GM21825 (cell line): ENCODE measurements around the gene KIF2B.
"Not testable (repeated sequence)": the region's sequence is repeated elsewhere in the genome, so short reads cannot be mapped to it uniquely, and the experiment has no call there.

Source experiments
- ATAC-seq: cut with Tn5 transposase; IDR thresholded peaks from one replicate; pipeline ENCODE4 v1.9.1; 2021; ENCODE audit warnings: mild to moderate bottlenecking, moderate library complexity; ENCODE audit not compliant: unreplicated experiment

KIF2B gene, protein sequence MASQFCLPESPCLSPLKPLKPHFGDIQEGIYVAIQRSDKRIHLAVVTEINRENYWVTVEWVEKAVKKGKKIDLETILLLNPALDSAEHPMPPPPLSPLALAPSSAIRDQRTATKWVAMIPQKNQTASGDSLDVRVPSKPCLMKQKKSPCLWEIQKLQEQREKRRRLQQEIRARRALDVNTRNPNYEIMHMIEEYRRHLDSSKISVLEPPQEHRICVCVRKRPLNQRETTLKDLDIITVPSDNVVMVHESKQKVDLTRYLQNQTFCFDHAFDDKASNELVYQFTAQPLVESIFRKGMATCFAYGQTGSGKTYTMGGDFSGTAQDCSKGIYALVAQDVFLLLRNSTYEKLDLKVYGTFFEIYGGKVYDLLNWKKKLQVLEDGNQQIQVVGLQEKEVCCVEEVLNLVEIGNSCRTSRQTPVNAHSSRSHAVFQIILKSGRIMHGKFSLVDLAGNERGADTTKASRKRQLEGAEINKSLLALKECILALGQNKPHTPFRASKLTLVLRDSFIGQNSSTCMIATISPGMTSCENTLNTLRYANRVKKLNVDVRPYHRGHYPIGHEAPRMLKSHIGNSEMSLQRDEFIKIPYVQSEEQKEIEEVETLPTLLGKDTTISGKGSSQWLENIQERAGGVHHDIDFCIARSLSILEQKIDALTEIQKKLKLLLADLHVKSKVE

DNA sequence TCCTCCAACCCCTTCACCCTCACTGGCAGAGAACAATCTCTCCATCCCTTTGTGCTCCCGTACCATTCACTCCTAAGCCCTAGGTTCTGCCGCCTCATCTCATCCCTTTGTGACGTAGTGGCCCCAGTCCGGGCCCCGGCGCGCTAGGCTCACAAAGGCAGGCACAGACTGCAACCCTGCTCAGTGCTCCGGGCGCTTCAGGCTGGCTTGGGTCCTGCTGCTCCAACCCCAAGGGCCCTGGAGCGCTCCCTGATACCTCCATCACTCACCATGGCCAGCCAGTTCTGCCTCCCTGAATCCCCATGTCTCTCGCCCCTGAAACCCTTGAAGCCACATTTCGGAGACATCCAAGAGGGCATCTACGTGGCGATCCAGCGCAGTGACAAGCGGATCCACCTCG, at the start of gene KIF2B:
TSS of gene KIF2B (plus strand) at position 164 of the 400 bp plus-strand sequence. CDS start at position 271, 107 bp downstream.
- no peak for ATAC-seq

DNA sequence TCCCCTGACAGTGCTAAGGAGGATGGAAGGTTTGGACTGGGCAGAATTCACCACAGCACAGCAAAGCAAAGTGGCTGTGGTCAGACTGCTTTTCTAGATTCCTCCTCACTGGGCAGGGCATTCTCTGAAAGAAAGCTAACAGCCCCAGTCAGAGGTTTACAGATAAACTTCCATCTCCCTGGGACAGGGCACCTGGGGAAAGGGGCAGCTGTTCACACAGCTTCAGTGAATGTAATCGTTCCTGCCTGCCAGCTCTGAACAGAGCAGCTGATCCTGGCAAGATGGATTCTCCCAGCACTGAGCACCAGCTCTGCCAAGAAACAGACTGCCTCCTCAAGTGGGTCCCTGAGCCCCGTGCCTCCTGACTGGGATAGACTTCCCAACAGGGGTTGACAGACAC, 42.4 kb upstream of the KIF2B start:
- ATAC-seq: no peak

DNA sequence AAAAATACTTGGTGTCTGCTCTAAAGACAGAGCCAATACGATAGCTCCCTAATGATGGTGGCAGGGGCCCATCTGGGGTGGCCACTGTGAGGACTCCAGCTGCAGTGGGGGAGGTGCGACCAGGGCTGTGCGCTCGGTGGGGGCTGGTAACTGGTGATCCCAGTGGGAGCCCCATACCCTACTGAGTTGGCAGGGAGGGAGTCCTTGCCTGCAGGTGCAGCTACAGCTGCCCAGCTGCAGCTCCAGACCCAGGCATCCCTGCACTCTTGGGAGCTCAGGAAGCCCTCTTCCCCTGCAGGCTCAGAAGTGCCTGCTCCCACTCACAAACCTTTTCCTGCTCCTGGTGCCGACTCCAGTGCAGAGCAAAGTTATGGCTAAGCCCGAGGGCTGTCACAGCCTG, 31.2 kb upstream of the KIF2B start:
- ATAC-seq: no peak

DNA sequence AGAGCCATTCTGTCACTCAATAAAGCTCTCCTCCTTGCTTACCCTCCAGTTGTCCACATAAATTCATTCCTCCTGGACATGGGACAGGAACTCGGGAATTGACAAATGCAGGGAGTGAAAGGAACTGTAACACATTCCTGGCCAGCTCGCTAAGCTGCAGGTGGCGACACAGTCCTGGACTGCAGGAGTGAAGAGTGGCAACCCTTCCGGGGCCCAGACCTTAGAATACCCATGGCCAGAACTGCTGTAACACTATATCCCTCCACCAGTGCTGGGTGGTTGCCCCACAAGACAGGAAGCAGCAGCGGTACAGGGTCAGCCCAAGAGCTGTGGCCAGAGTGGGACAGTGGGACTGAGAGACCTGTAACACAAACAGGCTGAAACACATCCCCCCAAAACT, 30.3 kb upstream of the KIF2B start:
- ATAC-seq: no peak

DNA sequence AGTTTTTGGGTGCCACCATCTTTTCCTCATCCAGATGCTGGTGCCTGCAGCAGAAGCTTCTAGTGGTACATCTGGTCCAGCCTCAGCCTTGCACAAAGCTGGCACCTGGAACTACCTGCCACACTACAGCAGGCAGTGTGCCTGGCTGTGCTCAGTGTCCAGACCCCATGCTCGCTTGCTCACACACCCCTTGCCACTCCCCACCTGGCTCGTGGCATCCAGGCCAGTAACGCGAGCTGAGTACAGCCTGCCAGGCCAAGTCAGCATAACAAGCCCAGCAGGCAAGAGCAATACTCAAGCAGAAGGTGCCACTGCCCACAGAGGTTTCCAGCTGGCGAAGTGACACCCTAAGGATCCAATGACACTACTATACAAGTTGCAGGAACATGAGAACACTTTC, 29.7 kb upstream of the KIF2B start:
- no peak for ATAC-seq

DNA sequence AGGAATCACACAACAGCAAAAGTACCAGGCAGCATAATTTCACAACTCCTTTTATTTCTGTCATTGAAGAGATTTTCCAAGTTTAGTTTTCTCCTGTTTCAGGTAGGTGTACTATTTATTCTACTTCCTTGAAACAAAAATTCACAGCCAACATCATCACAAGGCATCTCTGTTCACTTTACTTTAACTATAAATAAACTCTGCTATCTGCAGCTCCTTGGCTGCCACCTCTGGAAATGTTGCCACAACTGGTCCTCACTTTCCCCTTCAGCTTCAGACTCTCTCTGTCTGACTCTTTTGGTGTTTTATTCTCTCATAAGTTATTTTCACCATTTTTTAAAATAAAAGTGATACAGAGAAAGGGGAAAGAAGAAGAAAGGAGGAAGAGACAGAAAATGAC, 27.9 kb upstream of the KIF2B start:
- ATAC-seq: no peak

DNA sequence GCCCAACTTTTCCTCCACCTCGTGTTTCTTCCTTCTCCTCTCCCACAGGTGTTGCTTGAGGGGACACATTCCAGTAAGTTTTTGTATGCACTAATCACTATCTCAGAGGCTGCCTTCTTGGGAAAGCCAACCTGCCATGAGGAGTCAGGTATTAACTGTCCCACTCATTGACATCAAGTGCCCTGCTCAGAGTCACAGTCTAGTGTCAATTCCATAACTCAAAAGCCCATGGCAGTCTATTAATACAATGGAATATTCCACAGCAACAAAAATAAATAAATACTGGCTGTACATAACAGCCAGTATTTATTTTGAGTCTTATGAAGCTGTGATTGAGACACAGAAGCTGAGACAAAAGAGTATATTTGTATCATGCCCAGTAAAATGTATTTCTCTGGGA, 26.1 kb upstream of the KIF2B start:
- ATAC-seq: no peak

DNA sequence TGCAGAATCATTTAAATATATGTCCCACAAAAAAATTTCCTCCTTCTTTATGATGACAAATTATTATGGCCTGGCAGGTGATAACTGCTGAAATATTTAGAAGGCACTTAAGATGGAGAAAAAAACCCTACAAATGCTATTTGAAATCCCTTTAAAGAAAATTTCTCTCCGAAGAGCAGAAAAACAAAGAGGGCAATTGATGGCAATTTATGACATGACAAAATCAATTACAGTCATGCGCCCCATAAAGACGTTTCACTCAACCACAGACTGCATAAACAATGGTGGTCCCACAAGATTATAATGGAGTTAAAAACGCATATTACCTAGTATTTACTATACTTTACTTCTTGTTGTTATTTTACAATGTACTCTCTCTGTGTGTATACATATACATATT, 25.2 kb upstream of the KIF2B start:
- ATAC-seq: no peak

DNA sequence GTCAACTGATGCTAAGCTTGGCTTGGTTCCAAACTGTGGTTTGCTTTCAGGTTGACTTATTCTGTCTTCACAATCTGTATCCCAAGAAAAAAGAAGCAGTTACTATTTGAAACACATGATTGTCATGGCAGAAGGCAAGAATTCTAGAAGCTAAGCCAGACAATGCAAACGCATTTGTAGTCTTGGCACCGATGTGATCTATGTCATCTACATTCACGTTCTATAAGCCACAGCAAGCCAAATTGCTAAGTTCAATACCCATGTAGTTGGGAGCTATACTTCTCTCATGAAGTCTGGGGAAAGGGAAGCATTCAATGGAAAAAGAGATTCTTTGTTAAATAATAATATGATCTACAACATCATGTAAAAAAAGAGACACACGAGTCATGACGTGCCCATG, 18.3 kb upstream of the KIF2B start:
- no peak for ATAC-seq

DNA sequence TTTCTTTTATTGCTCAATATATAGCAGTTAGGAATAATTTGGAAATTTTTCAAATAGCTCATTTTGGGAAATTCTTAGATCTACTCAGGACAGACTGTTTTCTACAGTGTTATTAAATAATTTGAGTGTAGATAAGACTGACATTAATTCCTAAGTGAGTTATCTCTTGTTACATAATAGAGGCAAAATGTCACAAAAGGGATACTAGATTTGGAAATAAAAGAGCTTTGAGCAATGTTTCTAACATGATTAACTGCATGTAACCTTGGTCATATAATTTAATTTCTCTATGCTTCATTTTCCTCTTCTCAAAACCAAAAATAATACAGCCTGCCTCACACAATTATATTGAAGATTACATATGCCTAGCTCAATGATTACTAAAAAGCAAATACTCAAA, 16.3 kb upstream of the KIF2B start:
- ATAC-seq: no peak

DNA sequence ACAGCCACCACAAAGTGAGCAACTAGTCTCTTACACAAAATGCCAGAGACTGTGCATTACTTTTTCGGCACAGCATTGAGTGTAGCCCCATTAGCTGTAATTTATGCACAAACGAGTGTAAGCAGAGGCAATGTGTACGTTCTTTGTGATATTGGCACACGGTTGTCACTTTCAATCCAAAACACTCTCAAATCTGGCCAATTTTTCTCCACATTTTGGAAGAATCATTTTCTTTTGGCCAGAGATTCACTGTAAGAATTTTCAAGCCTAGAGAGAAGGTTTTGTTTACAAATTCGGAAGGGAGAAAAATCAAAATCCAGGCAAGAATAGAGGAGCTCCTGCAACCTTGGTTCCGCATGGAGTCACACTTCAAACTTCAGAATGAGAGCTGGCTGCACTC, 15.4 kb upstream of the KIF2B start:
- ATAC-seq: no peak

DNA sequence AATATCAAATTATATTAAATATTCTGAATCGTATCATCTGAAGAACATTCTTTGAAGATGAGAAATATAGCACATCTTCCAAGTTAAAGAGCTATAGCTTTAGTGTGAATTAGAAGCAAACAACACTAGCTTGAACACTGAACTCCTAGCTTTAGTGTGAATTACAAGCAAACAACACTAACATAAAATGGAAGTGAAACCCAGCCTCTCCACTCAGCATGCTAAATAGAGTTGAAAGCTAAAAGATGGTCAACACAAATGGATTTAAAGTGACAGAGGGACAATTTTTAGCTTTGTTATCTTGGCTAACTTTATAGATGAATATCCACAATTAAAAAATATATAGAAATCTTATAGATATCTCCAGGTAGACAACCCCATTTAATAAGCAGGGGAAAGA, 4.5 kb upstream of the KIF2B start:
- ATAC-seq: no peak

DNA sequence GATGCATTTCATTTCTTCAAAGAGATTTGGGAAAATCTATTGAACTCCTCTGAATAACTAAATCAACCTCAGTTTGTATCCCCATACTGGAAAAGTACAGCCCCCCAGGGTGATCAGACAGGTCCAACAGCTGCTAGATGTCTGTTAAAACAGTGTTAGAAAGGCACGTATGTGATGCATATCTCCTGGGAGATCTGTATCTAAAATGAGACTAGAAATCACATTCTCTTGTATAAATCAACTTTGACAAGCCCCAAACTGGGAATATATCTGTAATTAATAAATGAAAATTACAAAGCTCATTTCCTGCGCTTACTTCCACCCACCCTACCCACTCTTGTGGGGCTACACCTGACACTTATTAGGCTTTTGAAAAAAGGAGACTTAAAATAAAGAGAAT, 3.8 kb upstream of the KIF2B start:
- ATAC-seq: no peak

DNA sequence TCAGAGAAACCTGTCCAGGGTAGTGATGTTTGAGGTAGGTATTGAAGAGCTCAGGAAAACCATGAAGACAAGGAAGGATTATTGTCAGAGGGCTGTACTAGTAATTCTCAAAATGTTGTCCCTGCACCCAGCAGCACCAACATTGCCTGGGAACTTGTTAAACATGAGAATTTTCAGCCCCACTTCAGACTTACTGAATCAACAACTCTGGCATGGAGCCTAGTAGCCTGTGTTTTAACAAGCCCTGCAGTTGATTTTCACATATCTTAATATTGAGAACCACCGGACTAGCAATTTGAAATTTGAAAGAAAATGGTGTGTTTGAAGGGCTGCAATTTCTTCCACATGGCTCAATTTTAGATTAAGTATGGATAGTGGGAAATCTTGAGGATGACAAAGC, 2.8 kb upstream of the KIF2B start:
- no peak for ATAC-seq

DNA sequence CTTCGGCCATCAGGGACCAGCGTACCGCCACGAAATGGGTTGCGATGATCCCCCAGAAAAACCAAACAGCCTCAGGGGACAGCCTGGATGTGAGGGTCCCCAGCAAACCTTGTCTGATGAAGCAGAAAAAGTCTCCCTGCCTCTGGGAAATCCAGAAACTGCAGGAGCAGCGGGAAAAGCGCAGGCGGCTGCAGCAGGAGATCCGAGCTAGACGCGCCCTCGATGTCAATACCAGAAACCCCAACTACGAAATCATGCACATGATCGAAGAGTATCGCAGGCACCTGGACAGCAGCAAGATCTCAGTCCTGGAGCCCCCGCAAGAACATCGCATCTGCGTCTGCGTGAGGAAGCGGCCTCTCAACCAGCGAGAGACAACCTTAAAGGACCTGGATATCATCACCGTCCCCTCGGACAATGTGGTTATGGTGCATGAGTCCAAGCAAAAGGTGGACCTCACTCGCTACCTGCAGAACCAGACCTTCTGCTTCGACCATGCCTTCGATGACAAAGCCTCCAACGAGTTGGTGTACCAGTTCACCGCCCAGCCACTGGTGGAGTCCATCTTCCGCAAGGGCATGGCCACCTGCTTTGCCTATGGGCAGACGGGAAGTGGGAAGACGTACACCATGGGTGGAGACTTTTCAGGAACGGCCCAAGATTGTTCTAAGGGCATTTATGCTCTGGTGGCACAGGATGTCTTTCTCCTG, 769 bp downstream of the KIF2B start:
- no peak for ATAC-seq

DNA sequence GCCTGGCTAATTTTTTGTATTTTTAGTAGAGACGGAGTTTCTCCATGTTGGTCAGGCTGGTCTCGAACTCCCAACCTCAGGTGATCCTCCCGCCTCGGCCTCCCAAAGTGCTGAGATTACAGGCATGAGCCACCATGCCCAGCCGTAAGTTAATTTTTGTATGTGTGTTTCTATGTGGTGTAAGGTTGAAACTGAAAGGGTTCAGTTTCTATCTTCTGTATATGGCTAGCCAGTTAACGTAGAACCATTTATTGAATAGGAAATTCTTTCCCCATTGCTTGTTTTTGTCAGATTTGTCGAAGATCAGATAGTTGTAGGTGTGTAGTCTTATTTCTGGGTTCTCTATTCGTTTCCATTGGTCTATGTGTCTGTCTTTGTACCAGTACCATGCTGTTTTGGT, 12.0 kb downstream of the KIF2B start:
- not testable (repeated sequence) for ATAC-seq

DNA sequence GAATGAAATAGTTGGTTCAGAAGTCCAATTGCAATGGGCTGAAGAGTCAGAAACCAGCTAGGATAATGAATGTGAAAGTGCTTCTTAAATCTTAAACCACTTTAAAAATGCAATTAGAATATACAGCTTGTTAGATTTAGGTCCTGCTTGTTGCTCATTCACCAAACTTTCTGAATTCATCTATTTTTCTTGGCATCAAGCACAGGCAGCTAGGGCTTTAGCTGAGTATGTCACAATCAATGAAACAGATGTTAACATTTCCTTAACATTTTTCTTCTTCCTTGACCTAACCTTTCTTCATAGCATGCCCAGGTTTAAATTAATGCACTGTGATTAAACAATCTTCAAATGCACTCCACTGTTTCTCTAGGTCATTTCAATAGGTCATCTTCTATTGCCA, 14.4 kb downstream of the KIF2B start:
- ATAC-seq: no peak

DNA sequence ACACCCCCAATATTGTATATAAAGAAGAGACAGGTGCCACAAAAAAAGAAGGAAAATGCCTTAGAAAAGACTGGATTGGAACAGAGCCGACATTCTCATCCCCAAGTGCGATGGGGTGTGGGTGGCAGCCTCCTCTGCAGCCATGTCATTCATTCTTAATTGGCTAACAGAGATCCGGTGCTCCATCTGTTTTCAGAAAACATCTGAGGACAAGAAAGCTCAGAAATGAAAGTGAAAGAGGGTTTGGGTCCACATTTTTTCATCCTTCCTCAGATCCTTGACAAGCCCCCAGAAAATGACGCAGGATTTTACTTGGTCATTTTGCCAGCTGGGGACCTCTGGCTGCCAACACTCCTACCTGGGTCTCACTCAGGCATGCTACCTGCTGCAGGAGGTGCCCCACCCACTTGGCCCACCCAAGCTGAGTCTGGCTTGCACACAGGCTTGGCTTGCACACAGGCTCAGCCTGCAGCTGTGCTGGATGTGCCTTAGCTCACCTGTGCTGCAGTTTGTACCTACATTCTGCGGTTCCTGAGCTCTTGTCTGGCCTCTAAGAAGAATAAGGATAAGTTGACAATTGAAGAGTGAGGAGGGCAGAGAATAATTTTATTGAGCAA, 21.9 kb downstream of the KIF2B start:
- ATAC-seq: no peak

DNA sequence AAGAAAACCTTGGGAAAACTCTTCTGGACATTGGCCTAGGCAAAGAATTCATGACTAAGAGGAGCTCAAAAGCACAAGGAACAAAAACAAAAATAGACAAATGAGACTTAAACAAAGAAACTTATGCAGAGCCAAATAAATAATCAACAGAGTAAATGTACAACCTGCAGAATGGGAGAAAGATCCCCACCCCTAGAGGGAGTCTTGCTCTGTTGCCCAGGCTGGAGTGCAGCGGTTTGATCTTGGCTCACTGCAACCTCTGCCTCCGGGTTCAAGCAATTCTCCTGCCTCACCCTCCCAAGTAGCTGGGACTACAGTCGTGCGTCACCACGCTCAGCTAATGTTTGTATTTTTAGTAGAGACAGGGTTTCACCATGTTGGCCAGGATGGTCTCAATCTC, 48.4 kb downstream of the KIF2B start:
- not testable (repeated sequence) for ATAC-seq
